Stimulated activated memory B cell treated with anti-CD40 and anti-IgM and Interleukin-4, amounts not matched to agents 10 μg/mL and 1 μg/mL and 100 μg/mL, for 72 hours (primary cell): ENCODE data around the gene BMP3.
A peak's percentile ranks its signal among the peaks of the same experiment; 100 is the strongest.

Source experiments
- ATAC-seq: fragments of 150-1000 bp; cut with Tn5 transposase; 2 replicates; pipeline ENCODE4 v1.10.0; 2021
- H3K27ac Mint-ChIP-seq: one replicate; pipeline ENCODE4 v1.8.0; 2022; ENCODE audit warnings: mild to moderate bottlenecking, mixed read lengths
- H3K27me3 Mint-ChIP-seq: one replicate; pipeline ENCODE4 v1.8.0; 2022; ENCODE audit warnings: mixed read lengths
- H3K36me3 Mint-ChIP-seq: one replicate; pipeline ENCODE4 v1.8.0; 2022; ENCODE audit warnings: mixed read lengths
- H3K4me1 Mint-ChIP-seq: one replicate; pipeline ENCODE4 v1.8.0; 2022; ENCODE audit warnings: mixed read lengths
- H3K4me3 Mint-ChIP-seq: one replicate; pipeline ENCODE4 v1.8.0; 2022; ENCODE audit warnings: mild to moderate bottlenecking, moderate library complexity, mixed read lengths
- H3K9me3 Mint-ChIP-seq: one replicate; pipeline ENCODE4 v1.8.0; 2022; ENCODE audit warnings: mixed read lengths

BMP3 gene

DNA sequence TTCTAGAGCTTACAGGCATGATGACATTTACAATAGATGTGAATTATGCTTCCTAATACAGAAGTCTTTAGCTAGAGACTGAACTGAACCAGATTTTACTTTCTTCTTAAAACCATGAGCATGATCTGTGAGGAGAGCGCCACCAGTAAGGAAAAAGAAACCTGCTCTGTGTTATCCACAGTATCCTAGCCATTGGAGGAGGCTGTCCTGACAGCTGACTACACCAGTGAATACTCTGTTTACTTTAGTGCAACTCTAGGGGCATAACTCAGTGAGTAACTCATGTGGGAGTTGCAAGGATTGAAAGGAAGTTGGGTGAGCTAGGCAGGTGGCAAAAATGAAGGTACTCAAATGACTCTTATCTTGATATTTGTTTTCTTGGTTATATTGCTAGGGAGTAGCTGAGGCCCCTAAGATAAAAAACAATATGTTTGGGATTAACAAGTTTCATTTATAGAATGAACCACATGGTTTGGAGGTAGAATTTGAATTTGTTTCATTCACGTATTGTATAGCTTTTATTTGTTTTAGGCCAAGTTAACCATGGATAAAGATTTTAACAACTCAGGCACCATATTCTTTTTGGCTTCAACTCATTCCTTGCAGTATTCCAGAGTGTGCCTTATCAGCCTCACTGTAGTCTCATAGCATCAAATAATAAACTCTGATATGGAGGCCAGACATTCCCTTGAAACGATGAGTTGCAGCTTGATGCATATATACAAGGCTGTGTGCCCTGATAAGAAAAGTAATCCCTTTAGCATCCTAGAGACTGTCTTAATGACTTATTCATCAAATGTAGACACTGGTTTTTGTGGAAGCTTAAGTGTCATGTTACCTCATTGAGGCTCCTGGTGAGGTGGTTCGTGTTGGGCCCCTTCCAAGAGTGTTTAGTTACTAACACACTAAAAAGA lies 2.5 kb downstream of the BMP3 start:
- H3K9me3 Mint-ChIP-seq: no peaks in the 10 kb centered on the region
- ATAC-seq: no peak
- no peak overlapping the region for H3K4me3 Mint-ChIP-seq
- no peaks in the 10 kb centered on the region for H3K36me3 Mint-ChIP-seq
- H3K27ac Mint-ChIP-seq: no peak overlapping the region
- H3K27me3 Mint-ChIP-seq: peaks cover 46% of the 10 kb centered on the region
- H3K4me1 Mint-ChIP-seq: peaks cover 21% of the 10 kb centered on the region

DNA sequence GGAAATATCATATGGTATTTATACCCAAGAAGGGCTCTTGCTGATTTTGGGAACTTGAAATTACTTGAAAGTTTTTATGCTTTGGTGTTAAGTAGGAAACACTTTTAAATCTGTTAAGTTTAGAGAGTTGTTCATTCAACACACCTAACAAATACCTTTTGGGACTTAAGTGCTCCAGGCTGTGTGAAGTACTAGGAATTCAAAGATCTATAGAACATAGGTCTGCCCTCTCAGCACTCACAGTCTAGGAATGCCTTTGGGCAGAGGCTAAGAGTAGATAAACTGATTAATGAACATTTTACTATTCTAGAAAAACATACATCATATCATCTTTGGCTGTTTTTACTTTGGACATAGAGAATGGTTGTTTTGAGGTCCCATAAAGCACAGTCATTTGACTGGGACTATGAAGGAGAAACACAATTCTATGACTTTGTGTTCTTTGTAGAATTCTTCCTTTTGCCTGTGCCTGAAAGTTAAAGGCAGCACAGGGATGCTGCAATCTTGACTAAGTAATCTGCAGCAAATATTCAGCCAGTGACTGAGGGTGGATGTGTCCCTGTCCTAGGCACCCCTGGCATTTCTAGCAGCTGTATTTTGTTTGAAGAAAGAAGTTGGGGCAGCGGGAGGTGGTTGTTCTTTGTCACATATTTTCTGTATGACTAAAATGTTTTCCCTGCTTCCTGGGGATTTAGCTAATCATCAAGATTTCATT lies 8.3 kb downstream of the BMP3 start:
- Mint-ChIP-seq H3K4me3 (no peak overlapping the region), H3K4me1 (peaks cover 16% of the 10 kb centered on the region), H3K9me3 (no peaks in the 10 kb centered on the region), H3K27me3 (no peaks in the 10 kb centered on the region), H3K27ac (no peak overlapping the region), H3K36me3 (no peaks in the 10 kb centered on the region)
- no peak for ATAC-seq

DNA sequence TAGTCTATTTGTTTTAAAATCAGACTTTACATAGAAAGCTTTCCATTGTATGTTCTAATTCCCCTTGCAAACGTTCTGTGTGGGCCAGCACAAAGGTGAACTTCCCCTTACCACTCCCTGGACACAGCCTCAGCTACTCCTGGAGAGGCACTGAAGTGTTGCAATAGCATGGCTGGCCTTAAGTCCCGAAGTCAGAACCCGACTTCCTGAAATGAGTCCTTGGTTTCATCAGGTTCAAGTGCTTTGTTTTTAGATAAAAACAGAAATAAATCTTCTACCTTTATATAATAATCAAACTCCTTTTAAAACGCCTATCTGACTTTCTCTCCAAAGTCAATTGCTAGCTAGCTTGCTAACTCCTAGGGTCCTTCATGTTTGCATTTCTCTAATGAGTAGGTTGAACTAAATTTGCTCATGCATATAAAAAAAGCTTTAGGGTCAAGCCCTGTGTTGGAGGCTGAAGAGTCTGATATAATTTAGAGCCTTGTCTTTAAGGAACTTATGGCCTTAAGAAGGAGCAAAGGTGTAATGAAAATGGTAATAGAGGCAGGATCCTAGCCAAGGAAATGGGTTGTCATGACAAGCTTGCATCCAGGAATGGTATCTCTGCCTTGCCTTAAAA lies 9.0 kb downstream of the BMP3 start:
- no peaks in the 10 kb centered on the region for H3K27me3 Mint-ChIP-seq
- no peak overlapping the region for H3K27ac Mint-ChIP-seq
- H3K4me1 Mint-ChIP-seq: peaks cover 16% of the 10 kb centered on the region
- H3K36me3 Mint-ChIP-seq: no peaks in the 10 kb centered on the region
- H3K9me3 Mint-ChIP-seq: no peaks in the 10 kb centered on the region
- H3K4me3 Mint-ChIP-seq: no peak overlapping the region
- ATAC-seq: peak; percentile 63

DNA sequence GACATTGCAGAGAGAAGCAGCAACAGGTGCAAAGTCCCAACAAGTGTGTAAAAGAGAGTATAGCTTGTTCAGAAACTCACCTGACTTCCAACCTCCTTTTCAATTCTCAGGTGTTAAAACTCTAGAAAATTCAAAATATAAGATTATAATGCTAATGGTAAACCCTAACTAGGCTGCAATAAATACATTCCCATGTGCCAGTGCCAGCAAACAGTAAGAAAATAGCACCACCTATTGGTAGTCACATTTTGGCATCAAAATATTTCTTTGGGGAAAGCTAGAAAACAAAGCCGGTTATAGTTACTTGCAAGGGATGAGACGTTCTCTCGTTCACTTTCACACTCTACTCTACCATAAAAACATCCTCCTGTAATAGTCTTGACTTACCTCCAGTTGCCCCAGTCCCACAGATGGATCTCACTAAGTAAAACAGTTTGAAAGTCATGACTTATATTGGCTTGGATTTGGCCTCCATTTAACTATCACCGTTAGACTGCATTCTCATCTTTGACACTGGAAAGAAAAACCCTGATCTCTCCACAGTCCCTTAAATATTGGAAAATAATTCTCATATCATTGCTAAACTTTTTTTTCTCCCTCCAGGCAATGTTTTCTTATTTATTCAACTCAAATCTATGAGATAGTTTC lies 9.6 kb downstream of the BMP3 start:
- no peaks in the 10 kb centered on the region for H3K9me3 Mint-ChIP-seq
- H3K27me3 Mint-ChIP-seq: no peaks in the 10 kb centered on the region
- no peaks in the 10 kb centered on the region for H3K36me3 Mint-ChIP-seq
- H3K27ac Mint-ChIP-seq: no peak overlapping the region
- H3K4me1 Mint-ChIP-seq: peaks cover 16% of the 10 kb centered on the region
- H3K4me3 Mint-ChIP-seq: no peak overlapping the region
- ATAC-seq: no peak

DNA sequence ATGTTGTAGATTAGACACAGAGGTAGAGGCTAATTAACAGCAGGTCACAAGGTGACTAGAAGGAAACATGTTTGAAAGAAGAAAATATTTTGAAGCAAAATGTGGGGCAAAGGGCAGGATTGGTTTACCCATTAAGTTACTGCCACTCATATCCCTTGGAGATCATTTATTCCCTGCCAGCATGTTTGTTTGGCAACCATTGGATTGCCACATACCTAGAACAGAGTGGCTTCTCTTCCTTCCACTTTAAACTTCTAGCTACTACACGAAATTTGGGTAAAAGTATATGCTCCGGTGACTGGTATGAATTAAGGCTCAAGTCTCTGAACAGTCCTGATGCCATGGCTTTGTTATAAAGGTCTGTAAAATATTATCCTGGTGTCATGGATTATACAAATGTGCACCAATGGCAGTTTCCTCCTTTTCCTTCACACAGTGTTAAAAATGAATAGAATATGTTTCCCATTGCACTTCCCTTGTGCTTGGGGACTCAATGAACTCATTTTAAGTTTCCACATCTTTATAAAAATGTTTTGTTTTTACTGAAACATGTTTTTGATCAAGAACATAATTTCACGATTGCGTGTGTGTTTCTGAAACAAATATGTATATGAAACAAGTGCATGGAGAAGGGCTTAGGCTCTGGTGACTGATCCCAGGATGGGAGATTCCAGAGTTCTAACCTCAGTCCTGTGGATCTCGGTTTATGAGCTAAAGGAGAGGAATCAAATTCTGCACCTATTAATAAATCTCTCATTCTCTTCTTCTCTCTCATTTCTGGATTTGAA lies 12.3 kb downstream of the BMP3 start:
- H3K9me3 Mint-ChIP-seq: no peaks in the 10 kb centered on the region
- no peak overlapping the region for H3K27ac Mint-ChIP-seq
- H3K36me3 Mint-ChIP-seq: no peaks in the 10 kb centered on the region
- no peak overlapping the region for H3K4me3 Mint-ChIP-seq
- no peak for ATAC-seq
- peaks cover 13% of the 10 kb centered on the region for H3K27me3 Mint-ChIP-seq
- peaks cover 16% of the 10 kb centered on the region for H3K4me1 Mint-ChIP-seq

DNA sequence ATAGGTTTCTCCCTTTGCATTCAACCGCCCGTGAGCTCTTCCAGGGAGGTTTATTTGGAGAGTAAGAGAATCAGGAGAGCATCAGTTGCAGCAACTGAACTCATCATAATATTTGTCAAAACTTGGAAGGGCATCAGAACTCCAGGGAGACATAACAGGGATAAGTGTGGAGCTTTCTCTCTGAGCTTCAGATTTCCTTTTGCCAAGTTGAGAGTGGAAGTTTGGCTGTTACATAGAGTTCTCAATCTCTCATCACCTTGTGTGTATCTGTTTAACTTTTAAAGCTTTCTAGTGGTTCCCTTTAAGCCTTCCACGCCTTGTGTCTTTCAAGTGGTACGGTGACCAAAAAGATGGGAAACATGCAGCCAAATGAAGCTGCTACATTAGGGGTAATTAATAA lies 18.8 kb downstream of the BMP3 start:
- no peak overlapping the region for H3K4me3 Mint-ChIP-seq
- H3K9me3 Mint-ChIP-seq: no peaks in the 10 kb centered on the region
- ATAC-seq: no peak
- peaks cover 14% of the 10 kb centered on the region for H3K4me1 Mint-ChIP-seq
- peaks cover 13% of the 10 kb centered on the region for H3K27me3 Mint-ChIP-seq
- no peak overlapping the region for H3K27ac Mint-ChIP-seq
- H3K36me3 Mint-ChIP-seq: no peaks in the 10 kb centered on the region

DNA sequence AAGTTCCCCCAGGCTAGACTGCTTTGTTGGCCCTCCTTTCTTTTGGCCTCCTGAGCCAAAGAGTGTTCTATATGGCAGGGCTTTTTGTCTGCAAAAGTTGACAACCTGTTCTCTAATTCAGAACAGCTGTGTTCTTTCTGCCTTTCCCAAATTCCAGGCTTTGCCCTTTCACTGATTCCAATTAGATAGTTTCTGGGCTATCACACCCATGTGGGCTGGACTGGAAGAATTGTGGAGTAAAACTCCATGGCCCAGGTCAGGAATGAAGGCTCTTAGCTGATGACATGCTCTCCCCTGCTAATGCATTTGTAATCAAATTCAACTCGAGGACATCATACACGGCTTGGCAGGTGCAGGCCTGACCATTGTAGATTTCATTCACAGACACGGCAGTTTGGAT lies 19.4 kb downstream of the BMP3 start:
- Mint-ChIP-seq H3K4me3 (no peak overlapping the region), H3K27ac (no peak overlapping the region), H3K36me3 (no peaks in the 10 kb centered on the region), H3K4me1 (peaks cover 14% of the 10 kb centered on the region), H3K27me3 (peaks cover 13% of the 10 kb centered on the region), H3K9me3 (no peaks in the 10 kb centered on the region)
- no peak for ATAC-seq

DNA sequence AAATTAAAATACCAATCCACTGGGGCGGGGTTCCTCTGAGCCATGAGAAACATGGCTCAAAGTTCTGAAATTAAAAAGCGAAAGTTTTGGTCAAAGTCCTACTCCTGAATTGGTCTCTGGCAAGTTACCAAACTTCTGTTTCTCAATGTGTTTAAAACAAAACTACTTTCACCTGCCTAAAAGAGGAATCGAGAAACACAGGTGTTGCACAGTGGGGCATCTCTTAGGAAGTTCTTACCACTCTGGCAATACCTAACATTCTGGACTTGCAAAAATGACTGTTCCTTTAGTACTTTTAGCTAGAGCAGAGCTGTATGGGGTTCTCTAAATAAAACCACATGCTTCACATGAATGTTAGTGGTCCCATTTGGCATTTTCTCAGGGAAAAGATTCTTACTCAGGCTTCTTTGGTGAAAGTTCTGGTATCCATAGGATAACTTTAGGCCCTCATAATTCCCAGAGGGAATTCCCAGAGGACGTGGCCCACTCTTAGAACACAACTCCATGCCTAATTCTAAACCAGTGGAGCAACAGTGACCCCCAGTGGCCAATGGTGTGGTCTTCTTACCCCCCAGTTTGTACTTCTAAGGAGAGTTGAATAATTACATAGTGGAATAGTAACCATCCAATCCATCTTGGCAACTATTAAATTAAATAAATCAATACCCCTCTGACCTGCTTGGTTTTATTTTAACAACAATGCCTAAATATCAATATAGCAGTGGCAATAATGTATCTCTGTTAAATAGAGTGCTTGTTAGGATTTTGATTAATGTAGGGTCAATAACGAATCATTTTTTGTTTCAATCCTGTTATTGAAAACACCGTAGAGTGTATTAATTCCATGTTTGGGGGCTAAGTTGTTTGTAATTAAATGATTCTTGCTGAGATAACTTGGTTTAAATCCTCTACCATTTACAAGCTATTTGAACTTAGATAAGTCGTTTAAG lies 21.9 kb downstream of the BMP3 start:
- Mint-ChIP-seq H3K27me3 (no peaks in the 10 kb centered on the region), H3K27ac (no peak overlapping the region), H3K4me3 (no peak overlapping the region), H3K9me3 (no peaks in the 10 kb centered on the region), H3K36me3 (no peaks in the 10 kb centered on the region), H3K4me1 (peaks cover 14% of the 10 kb centered on the region)
- peak; percentile 98 for ATAC-seq

DNA sequence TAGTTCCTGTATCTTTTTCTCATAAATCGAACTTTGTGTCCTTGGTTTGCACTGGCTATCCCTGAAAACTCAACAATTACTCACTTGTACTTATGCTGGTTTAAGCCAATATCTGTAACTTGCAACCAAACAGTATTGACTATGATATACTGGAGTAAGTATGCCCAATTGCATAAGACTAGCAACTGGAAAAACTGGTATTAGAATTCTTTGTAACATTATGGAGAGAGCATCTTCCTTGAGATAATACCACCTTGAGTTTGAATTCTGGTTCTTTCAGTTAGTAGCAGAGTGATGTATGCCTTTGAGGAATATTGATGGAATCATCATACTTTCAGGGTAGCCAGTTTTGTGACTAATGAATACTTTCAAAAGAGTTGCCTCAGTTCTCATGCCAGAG lies 28.1 kb downstream of the BMP3 start:
- Mint-ChIP-seq H3K4me1 (peaks cover 6% of the 10 kb centered on the region), H3K36me3 (no peaks in the 10 kb centered on the region), H3K9me3 (no peaks in the 10 kb centered on the region), H3K27me3 (no peaks in the 10 kb centered on the region), H3K27ac (no peak overlapping the region), H3K4me3 (no peak overlapping the region)
- ATAC-seq: no peak

DNA sequence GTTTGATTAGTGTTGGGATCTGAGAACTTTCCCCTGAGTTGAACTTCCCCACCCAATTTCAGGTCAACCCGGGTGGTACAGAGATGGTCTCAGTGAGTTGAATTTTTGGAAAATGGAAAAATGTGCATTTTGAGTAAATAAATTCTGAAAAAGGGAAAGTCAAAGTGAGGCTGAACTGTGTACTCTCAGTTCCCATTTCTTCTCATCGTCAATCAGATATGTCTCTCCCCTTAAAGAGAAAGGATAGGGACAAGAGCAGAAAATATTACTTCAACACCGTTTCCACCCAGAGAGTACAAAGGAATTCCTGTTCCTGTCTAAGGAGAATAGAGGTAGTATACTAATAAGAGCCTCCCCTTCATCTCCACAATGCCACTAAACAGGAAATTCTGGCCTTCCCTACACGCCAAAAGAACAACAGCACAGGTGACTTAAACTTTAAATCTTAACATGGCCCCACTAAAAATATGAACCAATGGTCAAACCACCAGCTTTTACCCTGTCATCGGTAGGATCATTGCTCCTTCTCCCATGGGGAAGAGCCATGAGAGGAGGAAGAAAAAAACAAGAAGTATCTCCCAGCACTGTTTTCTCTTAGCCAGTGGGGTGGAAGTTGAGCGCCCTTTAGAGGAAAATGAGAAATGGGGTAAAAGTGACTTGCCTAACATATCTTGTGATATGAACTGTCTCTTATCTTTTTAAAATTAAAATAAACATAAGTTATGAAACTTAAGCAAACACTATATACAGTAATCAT lies 30.3 kb downstream of the BMP3 start:
- Mint-ChIP-seq H3K4me1 (peaks cover 6% of the 10 kb centered on the region), H3K27ac (no peak overlapping the region), H3K27me3 (no peaks in the 10 kb centered on the region), H3K9me3 (no peaks in the 10 kb centered on the region), H3K4me3 (no peak overlapping the region), H3K36me3 (no peaks in the 10 kb centered on the region)
- no peak for ATAC-seq

DNA sequence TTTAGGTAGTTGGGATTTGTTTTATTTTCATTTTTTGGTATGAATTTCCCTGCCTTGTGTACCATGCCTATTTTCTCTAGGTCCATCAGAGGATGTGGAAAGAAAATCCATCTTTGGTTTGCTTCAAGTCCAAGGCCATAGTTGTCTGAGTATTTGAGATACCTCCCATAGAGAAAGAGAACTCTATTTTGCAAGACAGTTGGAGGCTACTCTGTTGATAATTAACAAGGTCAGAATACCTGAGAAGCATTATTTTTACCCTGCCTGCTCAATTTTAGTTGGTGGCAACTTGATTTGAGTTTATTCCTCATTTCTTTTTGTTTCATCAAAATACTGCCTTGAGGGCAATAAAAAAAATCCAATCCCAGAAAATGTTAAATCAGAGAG lies 30.8 kb downstream of the BMP3 start:
- no peak overlapping the region for H3K4me3 Mint-ChIP-seq
- no peaks in the 10 kb centered on the region for H3K27me3 Mint-ChIP-seq

DNA sequence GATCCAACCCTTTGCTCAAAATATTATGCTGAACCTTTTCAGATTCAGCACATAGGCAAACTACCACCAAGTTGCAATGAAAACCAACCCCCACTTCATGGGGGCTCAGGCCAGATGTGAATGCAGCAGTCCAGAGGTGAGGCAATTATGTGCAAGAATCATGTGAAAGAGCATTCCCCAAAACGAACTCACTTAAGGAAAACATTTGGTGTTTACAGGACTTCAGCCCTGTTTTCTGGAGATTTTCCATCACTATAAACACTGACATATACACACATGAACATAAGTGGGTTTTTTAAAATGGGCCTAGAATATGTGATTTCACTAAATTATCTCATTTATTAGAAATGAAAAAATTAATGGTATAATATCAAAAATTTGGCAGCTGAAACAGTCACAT lies 31.5 kb downstream of the BMP3 start:
- Mint-ChIP-seq H3K4me3 (no peak overlapping the region), H3K36me3 (no peaks in the 10 kb centered on the region), H3K27me3 (no peaks in the 10 kb centered on the region)

More for the DNA sequence above, 30.8 kb downstream of the BMP3 start:
- no peak for ATAC-seq
- H3K36me3 Mint-ChIP-seq: no peaks in the 10 kb centered on the region
- H3K4me1 Mint-ChIP-seq: peaks cover 6% of the 10 kb centered on the region
- H3K27ac Mint-ChIP-seq: no peak overlapping the region
- H3K9me3 Mint-ChIP-seq: no peaks in the 10 kb centered on the region

DNA sequence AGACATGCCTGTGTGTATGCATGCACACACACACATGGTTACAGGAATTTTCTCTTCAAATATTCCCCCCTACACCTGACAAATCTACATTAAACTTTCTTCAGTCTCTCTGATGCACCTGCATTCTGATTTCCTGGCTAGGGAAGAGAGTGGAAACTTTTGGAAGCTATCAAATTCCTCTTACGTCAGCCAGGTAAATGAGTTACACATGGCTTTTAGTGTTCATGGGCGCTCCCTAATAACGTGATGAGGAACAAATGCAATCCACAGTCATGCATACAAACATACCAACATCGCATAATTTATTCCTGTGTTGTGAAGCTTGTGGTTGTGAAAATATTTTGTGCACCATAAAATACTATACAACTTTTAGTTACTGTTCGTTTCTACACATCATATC lies 34.9 kb downstream of the BMP3 start:
- ATAC-seq: no peak
- H3K36me3 Mint-ChIP-seq: no peaks in the 10 kb centered on the region
- H3K27me3 Mint-ChIP-seq: no peaks in the 10 kb centered on the region
- H3K9me3 Mint-ChIP-seq: no peaks in the 10 kb centered on the region
- peaks cover 6% of the 10 kb centered on the region for H3K4me1 Mint-ChIP-seq
- H3K4me3 Mint-ChIP-seq: no peak overlapping the region
- H3K27ac Mint-ChIP-seq: no peak overlapping the region

More for the DNA sequence above, 31.5 kb downstream of the BMP3 start:
- H3K27ac Mint-ChIP-seq: no peak overlapping the region
- H3K9me3 Mint-ChIP-seq: no peaks in the 10 kb centered on the region
- peaks cover 6% of the 10 kb centered on the region for H3K4me1 Mint-ChIP-seq
- ATAC-seq: no peak
